GM19023 (cell line): ENCODE results near the gene CMPK2.
"Not testable (repeated sequence)": the region's sequence is repeated elsewhere in the genome, so short reads cannot be mapped to it uniquely, and the experiment has no call there.

Experiments
- ATAC-seq: cut with Tn5 transposase; IDR thresholded peaks from one replicate; pipeline ENCODE4 v1.9.1; 2021; ENCODE audit warnings: mild to moderate bottlenecking, moderate library complexity; ENCODE audit not compliant: unreplicated experiment

Gene CMPK2

DNA sequence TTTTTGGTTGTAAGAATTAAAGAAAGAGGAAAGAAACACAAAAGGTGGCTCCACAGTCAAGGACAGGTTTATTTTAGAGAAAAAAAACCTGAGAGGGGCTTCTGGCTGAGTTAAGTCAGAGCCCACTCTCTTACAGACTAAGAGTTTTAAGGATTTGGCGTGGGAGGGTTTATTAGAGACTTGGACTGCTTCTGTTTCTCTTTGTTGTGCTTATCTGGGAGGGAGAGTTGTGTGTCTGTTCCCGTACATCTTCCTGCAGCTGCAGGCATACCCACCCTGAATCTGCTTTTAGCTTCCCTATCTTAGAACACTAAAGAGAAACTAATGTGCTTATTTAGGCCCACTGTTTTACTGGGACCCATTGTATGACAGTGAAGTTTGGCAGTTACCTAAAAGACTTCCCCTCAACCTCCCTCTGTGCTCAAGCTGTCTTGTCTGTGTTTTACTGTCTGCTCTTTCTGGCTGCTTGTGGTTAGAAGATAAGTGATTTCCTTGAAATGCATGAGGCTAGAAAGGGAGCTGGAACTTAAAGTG is 14.6 kb upstream of the CMPK2 start:
- no peak for ATAC-seq

GRCh38 chr2:6879011-6879410 is 13.3 kb upstream of the CMPK2 start:
- ATAC-seq: no peak

DNA sequence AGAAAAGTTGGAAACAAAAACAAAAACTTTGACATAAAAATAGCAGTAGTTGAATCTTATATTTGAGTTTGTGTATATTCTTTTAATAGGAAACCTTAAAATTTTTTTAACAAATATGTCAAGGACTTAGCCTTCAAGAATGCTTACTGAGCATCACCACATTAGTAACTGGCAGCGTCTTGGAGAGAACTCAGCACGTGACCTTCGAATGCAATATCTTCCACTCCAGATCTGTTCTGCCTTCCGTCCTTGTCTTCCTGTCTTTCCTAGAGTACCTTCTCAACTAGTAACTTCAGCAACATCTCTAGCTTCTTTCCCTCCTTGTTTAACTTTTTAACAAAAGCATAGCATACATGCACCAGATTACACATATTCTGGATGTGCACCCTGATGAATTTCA is 12.8 kb upstream of the CMPK2 start:
- no peak for ATAC-seq

- peak; percentile 85 for ATAC-seq
Measured at GRCh38 chr2:6877402-6878304, 11.9 kb upstream of the CMPK2 start, which contains the start of gene RSAD2. Gene RSAD2 (plus strand): TSS chr2:6877777. CDS start chr2:6877801, 24 bp downstream.

DNA sequence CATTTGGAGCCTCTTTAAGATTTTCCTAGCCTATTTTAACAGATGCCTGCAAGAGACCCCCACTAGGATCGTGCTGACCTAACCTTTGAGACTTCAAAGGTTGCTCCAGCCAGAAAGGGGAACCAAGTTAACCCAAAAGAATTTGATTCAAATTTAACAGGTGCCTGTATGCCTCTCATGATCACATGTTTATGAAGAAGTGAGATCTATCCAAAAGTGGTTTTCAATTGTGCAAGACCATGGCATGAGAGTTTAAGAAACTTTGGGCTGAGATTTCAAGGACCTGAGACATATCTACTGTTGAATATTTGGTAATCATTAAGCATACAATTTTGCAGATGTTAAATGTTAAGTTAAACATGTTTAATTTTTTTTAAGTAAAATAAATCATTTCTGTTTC is 10.6 kb upstream of the CMPK2 start:
- ATAC-seq: no peak

GRCh38 chr2:6874032-6874431 is 8.3 kb upstream of the CMPK2 start:
- no peak for ATAC-seq

- no peak for ATAC-seq
Measured at GRCh38 chr2:6872394-6872793, 6.7 kb upstream of the CMPK2 start.

DNA sequence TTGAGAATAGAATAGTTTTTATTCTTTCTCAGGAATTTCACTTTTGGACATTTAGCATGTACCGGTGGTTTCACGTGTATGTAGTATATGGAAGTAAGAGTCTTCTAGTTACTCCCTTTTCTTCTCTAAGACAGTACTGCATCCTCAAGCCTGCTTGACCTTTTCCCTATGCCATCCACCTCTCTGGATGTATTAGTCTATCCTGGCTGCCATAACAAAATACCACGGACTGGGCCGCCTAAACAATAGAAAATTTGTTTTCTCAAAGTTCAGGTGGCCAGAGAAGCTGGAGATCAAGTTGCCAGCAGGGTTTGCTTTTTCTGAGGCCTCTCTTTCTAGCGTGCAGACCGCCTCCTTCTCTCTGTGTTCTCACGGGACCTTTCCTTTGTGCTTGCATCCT is 1.3 kb upstream of the CMPK2 start:
- ATAC-seq: no peak

DNA sequence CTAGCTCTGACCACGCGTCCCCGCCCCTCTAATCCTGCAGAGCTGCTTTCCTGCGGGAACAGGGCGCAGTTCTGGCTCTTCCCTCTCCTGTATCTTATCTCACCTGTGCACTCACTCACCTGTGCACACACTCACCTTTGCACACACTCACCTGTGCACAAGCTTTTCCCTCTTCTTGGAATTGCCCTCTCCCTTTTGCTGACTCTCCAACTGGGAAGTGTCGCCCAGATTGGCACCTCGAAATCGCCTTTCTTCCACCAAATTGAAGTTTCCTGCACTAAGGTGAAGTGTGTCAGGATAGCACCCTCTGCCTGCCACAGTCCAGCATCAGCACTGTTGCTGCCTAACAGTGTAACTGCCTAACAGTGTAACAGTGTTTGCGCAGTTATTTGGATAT is 566 bp upstream of the CMPK2 start:
- peak; percentile 25 for ATAC-seq

DNA sequence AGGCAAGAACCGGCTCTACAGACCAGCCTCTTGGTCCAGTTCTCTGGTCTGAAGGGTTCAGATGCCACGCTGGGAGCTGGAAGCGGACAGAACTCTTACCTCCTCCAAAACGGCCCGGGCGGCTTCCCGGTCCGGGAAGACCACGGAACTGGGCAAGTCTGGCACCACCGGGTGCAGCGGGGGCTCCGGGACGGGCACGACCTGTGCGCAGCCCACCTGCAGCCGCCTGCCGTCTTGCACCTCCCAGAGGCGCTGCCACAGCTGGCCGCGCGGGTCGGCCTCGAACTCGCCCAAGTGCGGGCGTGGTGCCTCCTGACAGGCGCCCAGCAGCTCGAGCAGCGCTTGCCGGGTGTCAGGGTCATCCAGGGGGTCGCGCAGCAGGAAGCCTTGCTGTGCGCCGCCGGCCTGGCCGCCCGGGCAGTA is 773 bp downstream of the CMPK2 start:
- ATAC-seq: peak; percentile 18

DNA sequence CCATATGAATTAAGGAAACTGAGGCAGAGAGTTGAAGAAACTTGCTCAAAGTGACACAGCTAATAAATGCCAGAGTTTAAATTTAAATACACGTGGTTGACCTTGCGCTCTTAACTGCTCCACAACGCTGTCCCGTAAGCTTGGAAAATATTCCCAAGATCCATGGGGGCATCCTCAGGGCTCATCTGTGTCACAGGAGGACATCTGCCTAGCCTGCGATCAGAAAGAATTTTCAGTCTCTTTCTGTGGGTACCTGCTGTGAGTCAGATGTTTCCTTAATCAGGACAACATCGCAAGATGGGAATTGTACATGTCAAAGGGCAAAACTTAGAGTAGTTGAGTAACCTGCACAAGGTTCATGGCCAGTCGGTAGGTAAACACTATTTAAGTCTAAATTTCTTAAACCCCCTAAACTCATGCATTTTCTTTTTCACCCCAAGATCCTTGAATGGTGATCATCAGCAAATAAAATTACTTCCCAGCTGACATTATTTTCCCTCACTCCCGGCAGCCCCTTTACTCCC is 1.4 kb downstream of the CMPK2 start:
- ATAC-seq: no peak

DNA sequence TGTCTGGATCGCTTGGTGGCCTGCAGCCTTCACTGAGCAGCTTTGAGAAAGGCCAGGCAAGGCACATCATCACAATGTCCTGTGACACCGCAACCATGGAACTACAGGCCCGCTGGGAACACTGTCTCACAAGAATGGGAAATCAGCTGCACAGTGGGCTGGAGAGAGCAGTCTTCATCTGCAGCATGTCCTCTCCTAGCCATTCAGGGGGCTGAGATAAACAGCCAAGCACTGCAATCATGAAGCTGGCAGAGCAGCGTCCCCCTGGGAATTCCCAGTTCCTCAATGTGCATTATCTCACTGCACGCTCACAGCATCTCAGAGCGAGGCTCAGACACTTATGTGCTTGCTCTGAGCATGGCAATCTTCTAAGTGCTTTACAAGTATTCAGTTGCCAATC is 1.9 kb downstream of the CMPK2 start:
- ATAC-seq: no peak

DNA sequence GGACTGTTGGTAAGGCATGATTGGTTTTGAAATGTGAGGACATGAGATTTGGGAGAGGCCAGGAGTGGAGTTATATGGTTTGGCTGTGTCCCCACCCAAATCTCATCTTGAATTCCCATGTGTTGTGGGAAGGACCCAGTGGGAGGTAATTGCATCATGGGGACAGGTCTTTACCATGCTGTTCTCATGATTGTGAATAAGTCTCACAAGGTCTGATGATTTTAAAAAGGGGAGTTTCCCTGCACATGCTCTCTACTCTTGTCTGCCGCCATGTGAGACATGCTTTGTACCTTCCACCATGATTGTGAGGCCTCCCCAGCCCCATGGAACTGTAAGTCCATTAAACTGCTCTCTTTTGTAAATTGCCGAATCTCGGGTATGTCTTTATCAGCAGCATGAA is 5.4 kb downstream of the CMPK2 start:
- ATAC-seq: no peak

- ATAC-seq: not testable (repeated sequence)
Measured at GRCh38 chr2:6858466-6859027, 7.2 kb downstream of the CMPK2 start.

- no peak for ATAC-seq
Measured at GRCh38 chr2:6856548-6856920, 9.2 kb downstream of the CMPK2 start.

GRCh38 chr2:6855860-6856547 is 9.7 kb downstream of the CMPK2 start:
- ATAC-seq: no peak

GRCh38 chr2:6854416-6854815 is 11.3 kb downstream of the CMPK2 start:
- no peak for ATAC-seq

DNA sequence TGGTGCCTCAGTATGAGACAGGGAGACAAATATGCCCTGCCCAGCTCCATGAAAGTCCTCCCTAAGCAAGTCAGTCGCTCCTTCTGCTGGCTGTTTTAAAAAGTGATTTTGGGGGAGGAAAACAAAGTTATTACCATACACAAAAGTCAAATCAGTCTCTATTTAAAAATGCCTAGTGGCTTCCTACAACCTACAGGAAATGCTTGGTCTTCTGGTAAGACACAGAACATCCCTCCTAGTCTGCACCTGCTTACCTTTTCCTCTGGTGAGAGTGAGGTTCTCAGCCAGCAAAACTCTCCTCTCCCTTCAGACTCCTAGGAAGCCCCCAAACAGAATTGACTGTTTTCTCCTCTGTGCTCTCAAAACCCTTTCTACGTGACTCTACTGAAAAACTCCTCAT is 13.5 kb downstream of the CMPK2 start:
- no peak for ATAC-seq

DNA sequence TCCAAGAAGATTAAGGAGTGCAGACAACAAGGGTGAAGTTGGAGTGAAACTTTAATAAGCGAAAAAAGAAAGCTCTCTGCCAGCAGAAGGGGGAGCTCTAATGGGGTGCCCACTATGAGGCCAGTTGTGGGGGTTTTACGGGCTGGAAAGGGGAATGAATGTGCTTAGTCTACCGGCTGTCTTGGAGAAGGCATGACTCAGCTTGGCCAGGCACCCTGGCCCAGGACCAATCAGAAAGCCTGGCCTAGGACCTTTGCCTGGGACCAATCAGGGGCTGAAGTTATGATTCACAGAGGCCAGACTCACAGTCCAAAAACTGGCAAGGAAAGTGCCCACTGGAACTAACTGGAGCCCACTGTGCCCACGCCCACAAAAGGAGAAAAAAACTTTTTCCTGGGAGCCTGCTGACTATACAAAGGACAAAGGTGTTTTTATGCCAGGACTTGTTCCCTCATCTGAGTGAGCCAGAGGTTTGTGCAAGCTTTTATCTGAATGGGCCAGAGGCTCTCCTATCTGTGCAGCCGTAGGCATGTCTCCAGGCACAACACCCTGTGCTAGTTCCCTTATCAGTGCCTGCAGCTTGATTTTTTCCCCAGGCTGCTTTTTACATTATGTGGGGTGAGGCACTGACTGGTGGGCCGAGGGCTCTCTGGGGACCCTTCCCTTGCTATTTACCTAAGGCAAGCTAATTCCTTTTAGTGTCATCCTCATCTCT is 18.6 kb downstream of the CMPK2 start:
- no peak for ATAC-seq

DNA sequence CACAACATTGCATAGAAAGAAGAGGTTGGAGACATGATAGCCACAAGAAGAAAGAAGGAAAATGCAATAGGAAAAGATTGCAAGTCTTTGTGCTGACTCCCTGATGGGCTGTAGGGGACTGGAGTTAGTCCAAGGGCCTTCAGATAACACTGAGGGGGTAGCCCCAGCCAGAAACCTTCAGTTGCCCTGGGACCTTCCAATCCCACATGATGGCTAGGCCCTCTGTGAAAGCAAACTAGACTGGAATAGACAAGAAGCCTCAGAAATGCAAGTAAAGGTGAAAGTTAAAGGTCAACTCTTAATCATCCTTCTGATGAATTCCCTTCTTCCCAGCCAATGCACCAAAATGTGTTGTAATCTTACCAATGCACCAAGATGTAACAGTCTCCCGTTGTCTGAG is 19.2 kb downstream of the CMPK2 start:
- ATAC-seq: no peak

GRCh38 chr2:6845903-6846302 is 19.8 kb downstream of the CMPK2 start:
- no peak for ATAC-seq
